Epithelial cell of prostate (primary cell): ENCODE measurements around the gene CUX1.
"Not testable (repeated sequence)": the region's sequence is repeated elsewhere in the genome, so short reads cannot be mapped to it uniquely, and the experiment has no call there.

Source experiments
- DNase-seq: peaks from one replicate; pipeline ENCODE4 v3.0.0-alpha.2; 2011; ENCODE audit warnings: low read depth, low spot score
- H3K27ac ChIP-seq: fragments of 450-650 bp; 2 replicates; pipeline ENCODE4 v1.5.1; 2017; ENCODE audit warnings: mild to moderate bottlenecking

Gene CUX1

GRCh38 chr7:101867681-101868080 lies 50.3 kb downstream of the CUX1 start:
- not testable (repeated sequence) for H3K27ac ChIP-seq, DNase-seq

- H3K27ac ChIP-seq: no peak overlapping the region
- DNase-seq: no peak
These were observed 50.9 kb downstream of the CUX1 start for GRCh38 chr7:101868191-101868950.

DNA sequence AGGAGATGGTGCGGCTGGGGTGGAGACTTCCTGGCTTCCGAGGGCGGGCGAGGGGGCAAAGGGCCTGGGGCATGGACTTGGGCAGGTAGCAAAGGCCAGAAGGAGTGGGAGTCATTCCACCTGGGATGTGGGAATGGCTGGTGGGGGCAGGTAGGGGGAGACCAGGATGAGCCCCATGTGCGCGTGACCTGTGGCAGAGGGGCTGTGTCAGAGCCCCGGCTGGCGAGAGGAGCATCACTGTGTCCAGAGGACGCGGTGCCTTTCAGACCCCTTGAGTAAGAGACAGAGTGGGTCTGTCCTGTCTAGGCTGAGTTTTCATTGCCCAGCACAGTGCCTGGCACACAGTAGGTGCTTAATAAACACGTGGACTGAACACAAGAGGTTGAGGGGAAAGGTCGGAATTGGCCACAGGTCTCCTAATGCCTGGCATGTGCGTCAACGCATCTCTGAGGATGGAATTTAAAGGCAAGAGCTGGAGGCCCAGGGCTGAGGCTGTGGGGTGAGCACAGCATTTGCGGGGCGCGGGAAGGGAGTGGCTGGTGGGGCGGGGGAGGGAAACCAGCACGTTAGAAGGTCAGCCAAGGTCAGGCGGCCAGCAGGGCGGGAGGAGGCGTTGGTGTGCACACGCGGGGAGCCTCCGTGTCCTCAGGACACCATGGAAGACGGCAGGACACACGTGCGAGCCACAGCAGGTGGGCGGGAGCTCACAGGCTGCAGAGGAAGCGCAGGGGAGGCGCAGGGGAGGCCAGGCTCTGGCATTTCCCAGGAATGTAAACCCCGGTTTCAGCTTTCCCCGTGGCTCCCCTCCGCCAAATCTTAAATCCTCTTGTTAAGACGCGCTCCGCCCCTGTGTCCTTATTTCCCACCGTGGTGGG lies 51.8 kb downstream of the CUX1 start:
- peak overlapping the region; percentile 79 for H3K27ac ChIP-seq
- no peak for DNase-seq

DNA sequence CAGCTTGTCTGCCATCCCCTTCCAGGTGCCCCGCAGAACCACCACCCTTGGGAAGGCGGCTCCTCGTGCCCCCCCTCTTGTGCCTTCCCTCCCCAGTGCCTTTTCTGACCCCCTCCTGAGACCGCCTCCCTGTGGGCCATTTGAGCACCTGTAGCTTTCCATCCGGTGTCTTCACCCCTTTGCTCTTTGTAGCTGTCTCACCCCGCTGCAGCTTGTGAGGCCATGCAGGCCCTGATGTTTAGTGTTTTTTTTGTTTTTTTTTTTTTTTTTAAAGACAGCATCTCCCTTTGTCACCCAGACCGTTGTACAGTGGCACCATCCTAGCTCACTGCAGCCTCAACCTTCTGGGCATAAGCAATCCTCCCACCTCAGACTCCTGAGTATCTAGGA lies 52.5 kb downstream of the CUX1 start:
- no peak for DNase-seq
- H3K27ac ChIP-seq: peak overlapping the region; percentile 79

DNA sequence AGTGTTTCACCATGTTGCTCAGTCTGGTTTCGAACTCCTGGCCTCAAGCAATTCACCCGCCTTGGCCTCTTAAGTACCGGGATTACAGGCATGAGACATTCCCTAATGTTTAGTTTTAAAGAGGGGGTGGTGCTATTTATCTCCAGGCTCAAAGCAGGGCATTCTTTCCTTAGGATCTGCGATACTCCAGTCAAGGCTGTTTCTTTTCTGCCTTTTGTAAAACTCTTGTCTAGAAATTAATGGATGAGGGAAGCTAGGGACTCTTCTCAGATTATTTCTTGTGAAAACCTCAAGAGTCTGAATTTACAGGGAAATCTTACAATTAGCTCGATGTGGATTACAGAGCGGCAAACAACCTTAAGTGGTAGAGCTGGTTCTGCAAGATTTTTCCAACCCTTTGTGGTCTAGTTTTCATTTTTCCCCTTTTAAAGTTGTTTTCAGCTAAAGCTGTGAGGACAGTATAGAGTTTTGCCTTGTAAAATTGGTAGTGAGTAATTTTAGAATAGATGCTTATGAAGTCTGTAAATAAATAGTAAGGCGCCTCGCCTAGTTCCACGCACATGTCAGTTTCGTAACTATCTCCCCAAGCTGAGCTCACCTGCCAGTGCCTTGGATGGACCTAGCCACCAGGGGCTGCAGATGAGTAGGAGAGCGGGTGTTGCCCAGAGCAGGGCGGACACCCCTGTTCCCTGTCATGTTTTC lies 53.1 kb downstream of the CUX1 start:
- peak overlapping the region; percentile 79 for H3K27ac ChIP-seq
- DNase-seq: peak; percentile 72

- peak overlapping the region; percentile 79 for H3K27ac ChIP-seq
- DNase-seq: no peak
These were observed 53.9 kb downstream of the CUX1 start for GRCh38 chr7:101871351-101871750.

GRCh38 chr7:101874028-101874427 lies 56.6 kb downstream of the CUX1 start:
- no peak overlapping the region for H3K27ac ChIP-seq
- no peak for DNase-seq

- DNase-seq: no peak
- H3K27ac ChIP-seq: no peak overlapping the region
These were observed 57.9 kb downstream of the CUX1 start for GRCh38 chr7:101875283-101875846.

DNA sequence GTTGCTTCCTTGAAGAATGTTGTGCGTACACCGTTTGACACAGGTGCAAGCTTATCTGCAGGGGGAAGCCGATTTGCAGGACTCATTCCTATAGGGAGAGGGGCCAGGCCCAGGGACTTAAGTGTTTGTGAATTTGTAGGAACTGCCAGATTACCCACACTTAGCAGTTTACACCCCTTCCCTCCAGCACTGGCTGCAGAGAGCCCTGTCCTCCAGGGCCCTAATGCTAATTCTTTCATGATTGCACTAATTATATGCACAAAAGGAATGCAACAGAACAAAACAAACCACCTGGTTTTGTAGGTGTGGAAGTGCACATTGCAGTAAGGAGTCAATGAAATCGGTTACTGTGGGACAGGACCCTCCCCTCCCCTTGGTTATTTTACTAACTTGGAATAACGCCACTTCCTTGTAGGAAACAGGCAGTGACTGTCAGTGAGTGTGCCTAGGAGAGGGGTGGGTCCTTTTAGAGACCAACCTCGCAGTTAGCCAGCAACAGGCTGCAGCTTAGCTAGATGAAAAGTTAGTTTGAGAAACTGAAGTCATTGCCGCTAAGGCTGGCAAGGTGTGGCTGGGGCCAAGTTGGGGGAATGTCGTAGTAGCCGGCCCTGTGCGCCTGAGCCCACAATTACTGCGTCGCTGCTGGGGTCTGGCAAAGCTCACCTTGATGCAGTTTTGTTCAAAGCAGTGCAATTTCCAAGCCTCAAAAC lies 60.6 kb downstream of the CUX1 start:
- no peak overlapping the region for H3K27ac ChIP-seq
- DNase-seq: no peak

GRCh38 chr7:101878938-101879337 lies 61.5 kb downstream of the CUX1 start:
- DNase-seq: no peak

GRCh38 chr7:101879565-101879964 lies 62.1 kb downstream of the CUX1 start:
- H3K27ac ChIP-seq: no peak overlapping the region
- no peak for DNase-seq

More at GRCh38 chr7:101878938-101879337, 61.5 kb downstream of the CUX1 start:
- H3K27ac ChIP-seq: no peak overlapping the region

- DNase-seq: no peak
- H3K27ac ChIP-seq: peak overlapping the region; percentile 99
These were observed 63.0 kb downstream of the CUX1 start for GRCh38 chr7:101880282-101881054.

GRCh38 chr7:101882005-101882421 lies 64.6 kb downstream of the CUX1 start:
- DNase-seq: peak; percentile 98
- H3K27ac ChIP-seq: peak overlapping the region; percentile 99

GRCh38 chr7:101882595-101883564 lies 65.5 kb downstream of the CUX1 start:
- peak; percentile 100 for DNase-seq
- peak overlapping the region; percentile 99 for H3K27ac ChIP-seq

DNA sequence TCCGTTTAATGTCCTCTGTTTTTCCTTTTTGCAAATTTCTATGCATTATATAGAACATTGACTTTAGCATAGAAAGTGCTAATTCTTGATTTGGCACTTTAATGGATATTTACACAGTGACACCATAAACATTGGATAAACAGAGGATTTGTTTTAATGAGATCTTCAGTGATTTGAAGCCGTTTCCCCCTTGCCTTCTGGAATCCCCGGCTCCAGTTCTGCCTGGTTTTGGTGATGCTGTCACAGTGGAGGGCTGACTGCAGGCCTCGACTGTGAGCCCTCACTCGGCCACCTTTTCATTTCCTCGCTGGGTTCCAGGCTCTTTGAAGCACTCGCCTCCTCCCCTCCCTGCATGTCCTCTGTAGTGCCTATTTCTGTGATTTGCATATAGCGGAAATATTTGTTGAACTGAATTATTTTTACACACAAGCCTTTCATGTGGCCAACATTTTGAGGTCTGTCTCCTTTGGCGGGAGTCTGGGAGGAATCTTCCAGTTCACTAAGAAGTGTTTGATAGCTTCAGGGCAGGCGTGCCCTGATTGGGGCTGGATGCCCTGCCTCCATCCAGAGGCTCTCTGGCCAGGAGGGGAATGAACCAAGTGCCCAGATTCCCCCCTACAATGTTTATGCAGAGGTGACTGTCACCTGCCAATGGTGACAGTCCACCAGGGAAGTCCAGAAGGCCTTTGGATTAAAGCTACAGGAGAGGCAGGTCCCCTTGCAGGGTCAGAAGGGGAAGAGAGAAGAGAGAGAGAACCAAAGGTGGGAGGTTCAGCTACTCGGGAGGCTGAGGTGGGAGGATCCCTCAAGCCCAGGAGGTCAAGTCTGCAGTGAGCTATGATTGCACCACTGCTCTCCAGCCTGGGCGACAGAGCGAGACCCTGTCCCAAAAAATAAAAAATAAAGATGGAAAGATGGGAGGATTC lies 67.5 kb downstream of the CUX1 start:
- DNase-seq: no peak
- H3K27ac ChIP-seq: no peak overlapping the region

DNA sequence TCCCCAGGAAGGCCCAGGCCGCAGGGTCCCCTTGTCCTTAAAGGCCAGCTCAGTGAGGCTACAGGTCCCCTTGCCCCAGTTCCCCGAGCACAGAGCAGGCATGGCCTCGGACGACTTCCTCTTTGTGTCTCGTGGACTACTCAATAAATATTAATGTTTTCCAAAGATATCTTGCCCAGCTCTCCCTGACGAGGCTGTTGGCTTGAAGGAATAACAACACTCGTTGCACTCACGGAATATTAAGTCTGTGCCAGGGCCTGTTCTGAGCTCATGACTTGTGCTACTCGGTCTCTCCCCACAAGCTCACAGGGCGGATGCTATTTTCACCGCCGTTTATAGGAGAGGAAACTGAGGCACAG lies 68.2 kb downstream of the CUX1 start:
- no peak for DNase-seq
- no peak overlapping the region for H3K27ac ChIP-seq

GRCh38 chr7:101887352-101887751 lies 69.9 kb downstream of the CUX1 start:
- H3K27ac ChIP-seq, DNase-seq: not testable (repeated sequence)
